Fibroblast of peridontal ligament (primary cell): Measurements from ENCODE around the gene SRP54.
"Not testable (repeated sequence)": the region's sequence is repeated elsewhere in the genome, so short reads cannot be mapped to it uniquely, and the experiment has no call there.

ENCODE experiments used
- DNase-seq: peaks from one replicate; pipeline ENCODE4 v3.0.0-alpha.2; 2010; ENCODE audit errors: extremely low read depth

SRP54 gene

GRCh38 chr14:35046751-35047536, 64.2 kb downstream of the SRP54 start:
- DNase-seq, result peak; percentile 21

- DNase-seq, result no peak
Measured at GRCh38 chr14:35047976-35048513, 65.3 kb downstream of the SRP54 start.

- peak; percentile 82 for DNase-seq
Measured at GRCh38 chr14:35050652-35051051, 67.9 kb downstream of the SRP54 start.

- DNase-seq, result peak; percentile 61
Measured at GRCh38 chr14:35051796-35052195, 69.0 kb downstream of the SRP54 start.

- DNase-seq, result no peak
Measured at GRCh38 chr14:35052637-35053036, 69.8 kb downstream of the SRP54 start.

GRCh38 chr14:35061113-35061791, 78.5 kb downstream of the SRP54 start:
- DNase-seq, result not testable (repeated sequence)

GRCh38 chr14:35065731-35066130, 82.9 kb downstream of the SRP54 start:
- DNase-seq, result not testable (repeated sequence)

- DNase-seq, result peak; percentile 20
Measured at GRCh38 chr14:35068238-35069012, 85.6 kb downstream of the SRP54 start.

- no peak for DNase-seq
Measured at GRCh38 chr14:35072226-35072625, 89.4 kb downstream of the SRP54 start.

GRCh38 chr14:35073486-35073885, 90.7 kb downstream of the SRP54 start:
- DNase-seq, result no peak

GRCh38 chr14:35078082-35078481, 95.3 kb downstream of the SRP54 start:
- DNase-seq, result no peak
